Stimulated activated CD8-positive, alpha-beta memory T cell treated with anti-CD3 and anti-CD28 coated beads, Interleukin-12 subunit alpha, Interleukin-12 subunit beta, amount 100 ng/mL, for 1 hour (primary cell): ENCODE data around the gene U2AF1L4.
"Not testable (repeated sequence)": the region's sequence is repeated elsewhere in the genome, so short reads cannot be mapped to it uniquely, and the experiment has no call there.

Experiments
- DNase-seq: peaks from one replicate; pipeline ENCODE4 v3.0.0-alpha.2; 2020; ENCODE audit warnings: low read depth

U2AF1L4 gene

DNA sequence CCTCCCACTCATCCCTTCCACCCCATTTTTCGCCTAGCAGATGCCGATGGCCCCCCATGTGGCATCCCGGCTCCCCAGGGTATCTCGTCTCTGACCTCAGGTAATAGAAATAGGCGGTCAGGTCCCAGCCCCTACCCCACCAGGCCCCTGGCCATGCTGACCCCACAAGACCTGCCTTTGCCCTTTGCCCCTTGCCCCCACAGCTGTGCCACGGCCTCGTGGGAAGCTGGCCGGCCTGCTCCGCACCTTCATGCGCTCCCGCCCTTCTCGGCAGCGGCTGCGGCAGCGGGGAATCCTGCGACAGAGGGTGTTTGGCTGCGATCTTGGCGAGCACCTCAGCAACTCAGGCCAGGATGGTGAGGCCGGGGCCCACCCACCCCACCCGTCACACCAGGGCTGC is 35.5 kb upstream of the U2AF1L4 start:
- no peak for DNase-seq

DNA sequence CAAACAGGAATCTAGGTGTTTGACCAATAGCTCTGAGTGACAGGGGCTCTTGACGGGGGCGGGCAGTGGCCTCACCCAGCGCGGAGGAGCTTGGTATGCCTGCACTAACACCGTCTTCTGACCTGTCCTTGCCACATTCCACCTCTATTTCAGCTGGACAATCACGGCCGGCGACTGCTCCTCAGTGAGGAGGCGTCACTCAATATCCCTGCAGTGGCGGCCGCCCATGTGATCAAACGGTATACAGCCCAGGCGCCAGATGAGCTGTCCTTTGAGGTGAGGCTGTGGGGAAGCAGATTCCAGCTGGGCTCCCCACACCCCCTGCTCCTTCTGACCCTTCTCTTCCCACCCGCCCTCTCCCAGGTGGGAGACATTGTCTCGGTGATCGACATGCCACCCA is 34.8 kb upstream of the U2AF1L4 start:
- no peak for DNase-seq

DNA sequence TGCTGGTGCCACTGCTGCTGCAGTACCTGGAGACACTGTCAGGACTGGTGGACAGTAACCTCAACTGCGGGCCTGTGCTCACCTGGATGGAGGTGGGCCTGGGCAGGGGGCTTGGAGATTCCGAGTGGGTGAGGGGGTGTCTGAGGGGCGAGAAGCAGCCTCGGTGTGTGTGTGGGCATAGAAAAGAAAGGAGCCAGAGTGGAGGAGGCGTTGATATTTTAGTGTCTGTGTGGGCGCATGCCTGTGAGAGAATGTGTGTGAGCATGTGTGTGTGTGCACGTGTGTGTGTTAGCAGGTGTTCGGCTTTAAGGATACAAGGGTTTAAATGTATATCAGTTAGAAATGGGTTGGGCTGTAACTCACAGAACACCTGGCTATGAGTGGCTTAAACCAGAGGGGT is 33.8 kb upstream of the U2AF1L4 start:
- DNase-seq: no peak

DNA sequence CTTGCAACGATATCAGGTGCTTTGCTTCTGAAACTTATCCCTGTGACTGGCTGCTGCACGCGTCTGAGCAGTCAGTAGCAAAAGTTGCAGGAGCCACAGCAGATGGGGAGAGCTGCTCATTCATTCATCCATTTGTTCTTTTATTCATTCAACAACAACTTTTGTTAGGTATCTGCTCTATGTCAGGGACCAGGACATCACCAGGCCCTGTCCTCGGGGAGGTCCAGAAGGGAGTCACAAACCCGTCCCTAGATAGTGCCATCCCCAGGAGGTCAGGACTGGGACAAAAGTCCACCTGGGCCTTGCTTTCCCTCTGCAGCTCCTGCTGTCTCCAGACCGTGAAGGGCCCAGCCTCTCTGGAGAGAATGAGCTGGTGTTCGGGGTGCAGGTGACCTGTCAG is 32.7 kb upstream of the U2AF1L4 start:
- DNase-seq: no peak

DNA sequence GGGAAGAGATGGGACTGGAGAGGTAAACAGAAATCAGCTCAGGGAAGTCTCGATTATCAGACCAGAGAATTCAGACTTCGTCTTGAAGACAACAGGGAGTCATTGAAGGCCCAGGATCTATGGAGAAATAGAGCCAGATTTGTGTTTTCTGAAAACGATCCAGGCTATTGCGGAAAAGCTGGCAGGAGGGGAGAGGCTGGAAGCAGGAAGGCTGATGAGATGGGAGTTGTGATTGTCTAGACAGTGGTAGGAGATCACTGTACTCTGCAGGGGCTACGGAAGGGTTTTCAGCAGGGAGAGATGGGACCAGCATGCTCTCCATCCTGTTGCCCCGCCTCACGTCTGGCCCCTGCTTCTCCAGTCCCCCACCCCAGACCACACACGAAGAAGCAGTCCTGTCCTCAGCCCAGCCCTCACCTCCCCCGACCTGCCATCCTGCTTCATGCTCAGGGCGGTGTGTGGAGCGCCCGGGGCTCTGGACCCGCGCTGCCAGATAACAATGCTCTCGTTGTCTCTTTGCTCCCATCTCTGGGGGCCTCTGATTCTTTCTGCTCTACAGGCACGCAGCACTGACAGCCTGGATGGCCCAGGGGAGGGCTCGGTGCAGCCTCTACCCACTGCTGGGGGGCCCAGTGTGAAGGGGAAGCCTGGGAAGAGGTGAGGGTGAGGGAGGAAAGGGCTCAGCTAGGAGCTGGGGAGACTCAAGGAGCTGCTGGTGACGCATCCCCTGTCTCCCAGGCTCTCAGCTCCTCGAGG is 32.0 kb upstream of the U2AF1L4 start:
- no peak for DNase-seq

DNA sequence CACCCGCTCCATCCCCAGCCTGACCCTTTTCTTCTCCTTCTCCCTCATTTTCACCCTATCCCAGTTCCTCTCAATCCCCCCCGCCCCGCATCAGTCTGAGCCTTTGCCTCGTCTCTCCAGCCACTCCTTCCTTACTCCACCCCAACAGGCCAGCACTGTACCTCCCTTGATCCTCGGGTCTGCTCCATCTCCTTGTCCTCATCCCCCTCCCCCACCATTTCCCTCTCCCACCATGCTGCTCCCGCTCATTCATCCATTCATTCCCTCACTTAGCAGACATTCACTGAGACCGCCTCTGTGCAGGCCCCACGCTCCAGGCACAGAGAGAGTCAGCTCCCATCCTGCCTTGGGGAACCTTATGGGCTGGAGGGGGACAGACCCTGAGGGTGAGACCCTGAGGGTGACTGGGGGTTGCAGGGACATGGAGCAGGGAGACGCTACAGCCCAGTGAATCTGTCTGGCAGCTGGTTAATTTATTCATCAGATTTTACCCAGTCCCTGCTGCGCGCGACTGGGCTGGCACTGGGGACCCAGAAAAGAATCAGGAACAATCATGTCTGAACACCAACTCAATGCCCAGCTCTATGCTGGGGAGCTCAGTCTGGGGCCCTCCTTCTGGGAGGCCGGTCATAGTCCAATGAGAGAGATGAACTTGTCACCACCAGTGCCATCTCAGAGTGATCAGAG is 31.0 kb upstream of the U2AF1L4 start:
- DNase-seq: no peak

DNA sequence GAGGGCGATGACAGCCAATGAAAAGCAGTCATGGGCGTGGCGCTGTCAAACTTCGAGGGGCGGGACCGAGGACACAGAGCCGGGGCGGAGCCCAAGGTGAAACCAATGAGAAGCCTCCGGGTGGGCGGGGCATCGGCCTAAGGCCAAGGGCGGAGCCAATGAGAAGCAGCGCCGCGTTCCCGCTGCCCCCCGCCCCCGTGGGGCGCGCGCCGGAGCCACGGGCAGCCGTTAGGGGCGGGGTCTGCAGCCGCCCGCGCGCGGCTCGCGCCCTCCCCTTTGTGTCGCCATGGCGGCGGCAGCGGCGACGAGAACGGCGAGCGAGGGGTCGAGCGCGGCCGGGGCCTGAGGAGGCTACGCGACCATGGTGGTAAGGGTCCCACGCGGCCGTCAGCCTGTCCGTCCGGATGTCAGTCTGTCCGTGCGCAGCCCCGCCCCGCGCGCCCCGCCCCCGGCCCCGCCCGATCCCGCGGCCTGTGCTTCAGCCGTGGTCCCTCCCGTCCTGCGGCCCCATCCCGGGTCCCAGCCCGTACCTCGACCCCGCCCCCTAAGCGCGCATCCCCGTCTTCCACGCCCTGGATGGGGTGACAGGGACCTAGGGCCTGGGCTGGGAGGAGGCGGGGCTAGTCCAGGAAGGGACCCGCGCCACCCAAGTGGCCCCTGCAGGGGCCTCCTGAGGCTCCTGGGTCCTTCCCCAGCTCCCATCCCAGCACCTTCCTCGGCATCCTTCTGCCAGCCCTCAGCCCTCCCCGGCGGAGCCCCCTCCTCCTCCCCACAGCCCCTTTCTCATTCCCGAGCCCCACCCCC is 30.3 kb upstream of the U2AF1L4 start, which contains the start of gene ARHGAP33:
ARHGAP33 (plus strand) TSS at position 267 of the 804 bp plus-strand sequence; CDS start at position 362, 95 bp downstream.
- DNase-seq: peak; percentile 96

DNA sequence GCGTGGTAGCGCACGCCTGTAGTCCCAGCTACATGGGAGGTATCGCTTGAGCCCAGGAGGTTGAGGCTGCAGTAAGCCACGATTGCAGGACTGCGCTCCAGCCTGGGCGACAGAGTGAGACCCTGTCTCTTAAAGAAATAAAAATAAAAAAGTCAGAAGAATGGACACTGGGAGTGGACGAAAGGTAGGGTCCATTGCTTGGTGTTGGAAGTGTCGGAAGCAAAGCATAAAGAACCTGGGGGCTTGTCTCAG is 29.8 kb upstream of the U2AF1L4 start:
- DNase-seq: no peak

DNA sequence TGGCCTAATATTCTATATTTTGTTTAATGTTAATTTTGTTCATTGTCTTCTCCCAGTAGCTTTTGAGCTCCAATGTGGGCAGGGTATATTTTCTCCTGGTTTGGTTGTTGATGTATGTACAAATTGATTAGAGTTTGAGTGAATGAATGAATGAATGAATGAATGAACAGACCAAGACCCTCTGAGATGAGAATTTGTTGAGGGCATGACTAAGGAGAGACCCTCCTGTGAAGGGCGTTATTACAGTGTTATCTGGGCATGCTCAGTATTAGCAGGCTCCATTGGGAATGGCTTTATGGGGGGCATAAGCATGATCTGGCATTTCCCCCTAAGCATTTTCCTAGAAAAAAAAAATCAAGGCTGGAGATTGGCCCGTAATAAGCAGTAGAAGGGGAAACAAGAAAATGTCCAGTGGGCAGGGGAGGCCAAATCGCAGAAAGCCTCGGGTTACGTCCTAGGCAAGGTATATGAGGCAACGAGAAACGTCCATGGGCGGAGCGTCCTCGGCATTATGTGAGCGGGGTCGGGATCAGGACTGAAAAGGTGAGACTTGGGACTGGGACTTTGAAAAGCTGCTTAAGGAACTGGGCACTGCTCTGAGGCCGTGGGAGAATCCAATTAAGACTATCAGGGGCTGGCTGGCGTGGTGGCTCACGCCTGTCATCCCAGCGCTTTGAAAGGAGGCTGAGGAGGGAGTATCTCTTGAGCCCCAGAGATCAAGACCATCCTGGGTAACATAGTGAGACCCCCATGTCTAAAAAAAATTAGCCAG is 29.2 kb upstream of the U2AF1L4 start:
- DNase-seq: no peak

DNA sequence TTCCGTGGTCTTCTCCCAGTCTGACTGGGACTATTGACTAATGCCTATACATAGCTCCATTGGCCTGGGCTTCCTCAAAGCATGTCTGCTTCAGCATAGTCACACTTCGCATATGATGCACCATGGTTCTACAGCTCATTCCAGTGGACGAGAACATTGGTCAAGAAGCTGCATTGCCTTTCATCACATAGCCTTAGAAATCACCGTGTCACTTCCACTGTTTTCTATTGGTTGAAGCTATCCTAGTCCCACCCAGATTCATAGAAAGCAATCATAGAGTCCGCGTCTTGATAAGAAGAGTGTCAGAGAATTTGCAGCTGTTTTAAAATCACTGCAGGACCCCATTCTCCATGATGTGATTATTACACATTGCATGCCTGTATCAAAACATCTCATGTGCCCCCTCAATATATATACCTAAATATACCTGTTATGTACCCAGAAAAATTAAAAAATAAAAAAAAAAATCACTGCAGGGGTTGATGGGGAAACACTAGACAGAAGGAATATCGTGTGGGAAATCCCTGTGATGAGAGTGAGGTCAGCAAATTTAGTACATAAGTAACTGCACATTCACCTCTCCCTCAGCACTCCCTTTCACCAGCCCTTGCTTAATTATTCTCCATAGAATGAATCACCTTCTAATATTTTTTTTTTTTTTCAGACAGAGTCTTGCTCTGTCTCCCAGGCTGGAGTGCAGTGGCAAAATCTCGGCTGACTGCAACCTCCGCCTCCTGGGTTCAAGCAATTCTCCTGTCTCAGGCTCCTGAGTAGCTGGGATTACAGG is 28.0 kb upstream of the U2AF1L4 start:
- no peak for DNase-seq

DNA sequence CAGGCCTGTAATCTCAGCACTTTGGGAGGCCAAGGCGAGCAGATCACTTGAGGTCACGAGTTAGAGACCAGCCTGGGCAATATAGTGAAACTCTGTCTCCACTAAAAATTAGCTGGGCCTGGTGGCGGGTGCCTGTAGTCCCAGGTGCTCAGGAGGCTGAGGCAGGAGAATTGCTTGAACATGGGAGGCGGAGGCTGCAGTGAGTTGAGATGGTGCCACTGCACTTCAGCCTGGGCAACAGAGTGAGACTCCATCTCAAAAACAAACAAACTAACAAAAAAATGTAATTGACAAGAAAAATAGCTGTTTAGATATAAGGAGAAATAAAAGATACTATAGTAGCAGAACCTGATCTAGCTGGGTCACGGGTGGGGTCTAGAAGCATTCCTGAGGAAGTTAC is 27.1 kb upstream of the U2AF1L4 start:
- DNase-seq: not testable (repeated sequence)

DNA sequence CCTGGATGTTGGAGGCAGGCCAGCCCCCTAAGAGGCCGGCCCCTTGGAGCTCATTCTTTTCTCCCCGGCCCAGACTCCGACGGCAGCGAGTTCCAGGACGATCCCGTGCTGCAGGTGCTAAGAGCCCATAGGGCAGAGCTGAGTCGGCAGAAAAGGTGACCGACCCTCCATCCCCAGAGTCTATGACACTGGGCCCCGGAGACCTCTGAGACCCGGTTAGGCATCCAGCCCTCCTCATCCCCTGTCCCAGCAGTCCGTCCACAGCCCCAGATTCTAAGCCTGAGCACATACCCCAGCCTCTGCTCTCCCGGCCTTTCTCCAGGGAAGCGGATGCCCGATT is 22.8 kb upstream of the U2AF1L4 start:
- no peak for DNase-seq

DNA sequence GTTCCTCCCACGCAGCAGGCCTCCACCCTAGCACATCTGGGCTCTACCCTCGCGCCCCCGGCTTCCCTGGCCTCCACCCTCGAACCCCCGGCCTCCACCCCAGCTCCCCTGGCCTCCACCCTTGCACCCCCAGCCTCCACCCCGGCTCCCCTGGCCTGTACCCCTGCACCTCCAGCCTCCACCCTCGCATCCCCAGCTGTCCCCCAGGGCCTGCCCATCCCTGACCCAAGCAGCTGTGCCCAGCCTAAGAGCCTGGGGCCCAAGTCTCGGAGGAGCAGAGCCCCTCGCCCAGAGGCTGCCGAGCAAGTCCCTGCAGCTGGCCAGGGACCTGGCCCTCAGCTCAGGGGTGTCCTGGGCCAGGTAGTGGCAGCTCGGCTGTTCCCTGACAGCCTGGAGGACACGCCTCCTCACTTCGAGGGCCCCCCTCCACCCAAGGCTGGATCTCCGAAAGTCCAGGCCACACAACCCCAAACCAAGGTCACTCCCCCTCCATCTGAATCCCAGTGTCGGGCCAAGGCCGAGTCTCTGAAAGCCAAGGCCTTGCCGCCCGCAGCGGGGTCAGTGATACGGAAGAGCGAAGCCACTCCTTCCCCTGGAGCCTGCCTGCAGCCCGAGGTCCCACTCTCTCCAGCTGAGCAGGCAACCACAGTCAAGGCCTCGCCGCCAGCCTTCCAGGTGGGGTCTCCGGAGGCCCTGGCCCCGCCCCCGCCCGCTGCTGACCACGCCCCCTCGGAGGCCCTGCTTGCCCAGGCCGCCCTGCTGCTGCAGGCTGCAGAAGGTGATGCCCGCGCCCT is 22.3 kb upstream of the U2AF1L4 start:
- no peak for DNase-seq

DNA sequence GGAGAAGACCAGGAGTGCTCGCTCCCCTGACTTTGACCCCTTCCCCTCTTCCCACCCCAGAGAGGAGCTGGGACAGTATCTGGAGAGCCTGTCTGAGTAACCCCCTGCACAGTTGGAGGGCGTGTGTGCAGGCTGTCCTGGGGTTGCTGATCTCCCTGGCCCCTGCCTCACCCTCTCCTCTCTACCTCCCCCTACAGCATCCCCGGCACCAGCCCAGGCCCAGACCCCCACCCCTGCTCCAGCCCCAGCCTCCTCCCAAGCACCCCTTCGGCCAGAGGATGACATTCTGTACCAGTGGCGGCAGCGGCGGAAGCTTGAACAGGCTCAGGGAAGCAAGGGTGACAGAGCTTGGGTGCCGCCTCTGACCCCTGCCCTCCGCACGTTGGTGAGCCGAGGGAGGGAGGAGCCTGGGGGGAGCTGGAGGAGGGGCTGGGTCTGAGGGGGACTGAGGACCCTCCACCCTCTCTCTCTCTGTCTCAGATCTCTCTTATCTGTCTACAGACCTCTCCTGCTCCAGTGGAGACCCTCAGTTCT is 21.4 kb upstream of the U2AF1L4 start:
- DNase-seq: no peak

DNA sequence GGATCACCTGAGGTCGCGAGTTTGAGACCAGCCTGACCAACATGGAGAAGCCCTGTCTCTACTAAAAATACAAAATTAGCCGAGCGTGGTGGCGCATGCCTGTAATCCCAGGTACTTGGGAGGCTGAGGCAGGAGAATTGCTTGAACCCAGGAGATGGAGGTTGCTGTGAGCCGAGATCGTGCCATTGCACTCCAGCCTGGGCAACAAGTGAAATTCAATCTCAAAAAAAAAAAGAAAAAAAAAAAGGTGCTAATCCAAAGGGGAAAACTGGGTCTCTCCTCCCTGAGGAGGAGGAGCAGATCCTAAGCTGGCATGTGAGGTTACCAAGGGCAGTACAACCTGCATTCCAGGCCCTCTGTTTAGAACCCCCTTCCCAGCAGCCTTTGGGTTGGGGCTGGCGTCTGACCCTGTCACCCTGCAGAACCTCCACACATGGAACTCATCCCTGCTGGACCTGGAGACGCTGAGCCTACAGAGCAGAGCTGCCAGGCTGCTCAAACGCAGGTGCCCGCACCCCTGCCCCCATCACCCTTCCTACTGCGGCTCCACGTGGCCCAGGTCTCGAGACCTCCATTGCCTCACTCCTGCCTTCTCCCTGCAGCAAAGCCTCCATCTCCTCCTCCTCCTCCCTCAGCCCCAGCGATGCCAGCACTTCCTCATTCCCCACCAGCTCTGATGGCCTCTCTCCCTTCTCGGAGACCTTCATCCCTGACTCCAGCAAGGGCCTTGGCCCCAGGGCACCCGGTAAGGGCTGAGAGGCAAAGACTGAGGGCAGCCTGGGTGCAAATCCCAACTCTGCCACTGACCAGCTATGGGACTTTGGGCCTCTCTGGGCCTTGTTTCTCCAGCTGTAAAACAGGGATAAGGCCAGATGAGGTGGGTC is 19.5 kb upstream of the U2AF1L4 start:
- no peak for DNase-seq

DNA sequence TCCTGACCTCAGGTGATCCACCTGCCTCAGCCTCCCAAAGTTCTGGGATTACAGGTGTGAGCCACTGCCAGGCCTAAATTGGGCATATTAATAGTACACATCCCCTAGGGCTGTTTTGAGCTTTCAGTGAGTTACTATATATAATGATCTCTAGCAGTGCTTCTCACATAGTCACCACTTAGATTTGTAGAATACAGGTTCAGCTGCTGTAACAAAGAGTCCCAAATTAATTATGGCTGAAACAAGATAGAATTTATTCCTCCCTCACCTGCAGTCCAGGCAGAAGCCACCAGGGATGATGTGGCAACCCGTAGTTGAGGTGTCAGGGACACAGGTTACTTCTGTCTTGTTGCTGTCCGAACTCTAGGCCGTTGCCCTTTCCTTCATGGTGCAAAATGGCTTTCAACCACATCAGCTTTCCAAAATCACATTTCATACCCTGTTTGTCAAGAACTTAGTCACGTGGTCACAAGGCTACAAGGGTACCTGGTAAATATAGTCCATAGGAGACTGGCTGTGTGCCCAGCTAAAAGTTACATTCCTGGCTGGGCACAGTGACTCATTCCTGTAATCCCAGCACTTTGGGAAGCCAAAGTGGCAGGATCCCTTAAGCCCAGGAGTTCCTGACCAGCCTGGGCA is 15.6 kb upstream of the U2AF1L4 start:
- DNase-seq: no peak

DNA sequence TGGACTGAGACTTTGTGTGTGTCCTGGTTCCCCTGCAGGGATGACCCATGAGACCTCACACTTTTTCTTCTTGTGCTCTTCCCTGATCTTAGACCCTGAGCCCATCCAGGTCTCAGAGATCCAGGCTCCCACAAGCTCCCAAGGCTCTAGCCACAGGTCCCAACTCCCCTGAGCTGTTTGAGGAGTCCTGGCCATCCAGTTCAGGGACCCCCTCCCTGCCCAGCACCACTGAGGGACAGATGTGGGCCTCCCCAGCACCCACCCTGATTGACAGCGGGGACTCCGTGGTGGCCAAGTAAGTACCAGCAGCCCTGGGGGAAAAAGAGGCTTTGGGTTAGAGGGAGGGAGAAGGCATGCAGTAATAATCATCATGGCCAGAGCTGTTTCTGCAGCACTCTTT is 14.5 kb upstream of the U2AF1L4 start:
- no peak for DNase-seq

DNA sequence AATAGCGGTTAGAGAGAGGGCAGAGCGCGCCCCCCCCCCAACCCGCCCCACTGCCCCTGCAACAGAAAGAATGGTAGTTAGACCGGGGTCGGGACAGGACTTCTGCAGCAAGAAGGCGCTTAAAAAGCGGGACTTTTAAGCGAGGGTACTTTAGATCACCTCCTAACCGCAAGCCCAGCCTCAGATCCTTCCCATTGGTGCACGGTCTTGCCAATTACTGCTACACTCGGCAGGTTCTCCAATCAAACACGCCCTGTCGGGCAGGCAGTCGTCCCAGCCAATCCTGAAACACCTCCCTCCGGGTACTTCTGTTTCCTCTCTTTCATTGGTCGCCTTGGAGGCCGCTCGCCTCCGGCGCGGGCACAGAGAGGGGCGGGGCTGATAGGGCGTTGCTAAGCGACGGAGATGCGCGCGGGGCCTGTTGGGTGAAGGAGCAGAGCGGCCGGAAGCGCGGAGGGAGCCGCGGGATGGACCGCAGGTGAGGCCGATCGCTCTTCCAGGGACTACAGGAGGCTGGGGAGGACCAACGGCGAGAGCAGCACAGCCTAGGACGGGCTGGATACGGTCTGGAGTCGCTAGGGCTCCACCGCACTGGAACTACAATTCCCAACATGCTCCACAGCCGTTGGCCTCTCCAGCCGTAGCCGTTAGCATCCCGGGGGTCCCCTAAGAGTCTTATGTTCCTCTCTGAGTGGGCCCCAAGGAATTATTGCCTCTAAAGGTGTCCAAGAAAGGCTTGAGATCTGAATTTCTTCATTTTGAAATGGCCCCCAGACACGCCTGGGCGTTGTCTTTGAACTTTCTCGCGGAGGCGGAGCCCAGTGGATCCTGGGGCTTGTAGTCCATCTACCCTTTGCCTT is 12.8 kb upstream of the U2AF1L4 start, which contains the start of gene PROSER3:
PROSER3 (plus strand) TSS at position 428 of the 860 bp plus-strand sequence; CDS start at position 468, 40 bp downstream.
- DNase-seq: peak; percentile 95
